HG03060 (cell line): Measurements from ENCODE around the gene MRPL1.

ENCODE experiments used
- ATAC-seq: cut with Tn5 transposase; IDR thresholded peaks from one replicate; pipeline ENCODE4 v1.9.1; 2021; ENCODE audit warnings: low read depth, moderate number of reproducible peaks; ENCODE audit not compliant: unreplicated experiment

Gene MRPL1

GRCh38 chr4:77862478-77863216, at the start of gene MRPL1:
TSS of gene MRPL1 (plus strand) at chr4:77862830. CDS start at chr4:77862849, 19 bp downstream.
- ATAC-seq: peak; percentile 82

DNA sequence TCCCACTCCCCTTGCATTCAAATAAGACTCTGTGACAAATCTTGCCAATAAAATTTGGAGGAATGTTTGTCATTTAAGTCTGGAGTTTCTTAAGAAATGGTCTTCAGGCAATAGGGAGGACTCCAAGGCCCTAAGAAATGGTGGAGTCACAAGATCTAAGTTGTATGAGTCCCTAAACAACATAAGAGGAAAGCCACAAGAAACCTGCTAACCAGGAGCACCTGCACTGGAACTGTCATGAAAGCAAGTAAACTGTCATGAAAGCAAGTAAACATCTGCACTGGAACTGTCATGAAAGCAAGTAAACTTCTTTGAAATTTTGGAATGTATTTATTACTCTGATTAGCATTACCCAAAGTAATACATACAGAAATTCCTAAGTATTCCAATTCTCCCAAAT, 47.0 kb upstream of the MRPL1 start:
- ATAC-seq: no peak

DNA sequence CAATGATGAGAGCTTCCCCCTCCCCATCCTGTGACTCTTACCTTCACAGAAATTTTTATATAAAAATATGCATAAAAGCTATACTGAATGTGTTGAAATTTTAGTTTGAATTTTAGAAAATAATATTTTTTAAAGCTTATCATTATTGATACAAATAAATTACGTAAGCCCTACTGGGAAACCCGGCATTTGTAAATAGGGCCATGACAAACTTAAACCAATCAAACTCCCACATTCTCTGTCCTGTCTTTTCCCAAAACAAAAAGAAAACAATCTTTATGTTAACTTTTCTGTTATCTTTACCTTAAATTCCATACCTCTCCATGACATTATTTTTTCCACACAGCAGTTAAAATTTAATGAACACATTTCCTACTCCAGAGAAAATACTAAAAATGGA, 46.1 kb upstream of the MRPL1 start:
- ATAC-seq: no peak

DNA sequence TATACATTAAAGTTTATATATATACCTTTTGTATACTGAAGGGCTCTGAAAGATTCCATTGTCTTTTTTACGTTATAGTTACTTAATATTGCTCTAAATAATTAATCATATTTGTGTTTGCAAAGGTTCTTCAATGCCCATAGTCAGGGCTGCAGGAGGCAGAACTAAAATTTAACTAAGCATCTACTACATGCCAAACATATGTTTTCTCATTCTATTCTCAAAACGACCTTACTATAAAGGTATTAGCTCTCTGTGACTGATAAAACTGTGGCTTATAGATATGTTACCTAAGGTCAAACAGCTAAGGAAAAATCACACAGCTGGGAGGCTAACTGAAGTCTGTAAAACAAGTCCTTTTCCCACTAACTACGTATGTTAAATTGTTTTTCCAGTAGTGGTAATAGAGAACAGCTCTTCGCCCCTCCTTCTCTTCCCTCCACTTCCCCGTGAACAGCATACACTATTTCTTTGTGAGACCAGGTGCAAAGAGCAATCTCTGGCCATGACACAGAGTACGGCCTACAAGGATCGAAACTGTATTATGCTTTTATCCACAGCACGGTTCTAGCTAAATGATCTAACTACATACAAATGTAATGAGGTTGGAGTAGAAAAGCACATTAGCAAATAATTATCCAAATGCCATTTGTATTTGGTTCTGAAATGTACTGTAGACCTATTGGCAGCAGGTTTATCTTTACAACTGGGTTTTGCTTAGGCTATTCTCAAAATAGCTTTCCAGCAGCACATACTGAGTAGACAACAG, 45.1 kb upstream of the MRPL1 start:
- no peak for ATAC-seq

DNA sequence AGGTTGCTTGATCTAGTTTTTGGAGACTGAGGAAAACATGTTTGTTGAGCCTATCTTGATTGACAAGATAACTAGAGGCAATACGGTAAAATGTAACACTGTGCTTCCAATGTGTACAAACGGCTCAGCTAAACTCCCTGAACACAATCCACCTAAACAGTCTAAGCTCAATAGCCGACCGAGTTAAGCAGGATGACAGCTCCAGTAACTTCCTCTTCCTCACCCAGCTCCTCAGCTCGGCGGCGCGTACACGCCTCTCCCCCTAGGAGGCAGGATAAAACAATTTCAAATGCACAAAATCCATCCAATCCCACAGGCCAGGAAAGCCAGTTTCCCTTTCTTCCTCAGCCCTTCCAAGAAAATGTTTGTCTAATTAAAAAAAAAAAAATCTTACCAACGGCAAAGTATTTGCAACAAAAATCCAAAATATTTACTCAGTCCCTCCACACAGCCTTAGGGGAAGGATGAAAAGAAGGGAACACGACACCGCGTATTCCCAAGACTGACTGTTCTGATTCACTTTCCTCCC, 44.5 kb upstream of the MRPL1 start:
- no peak for ATAC-seq

DNA sequence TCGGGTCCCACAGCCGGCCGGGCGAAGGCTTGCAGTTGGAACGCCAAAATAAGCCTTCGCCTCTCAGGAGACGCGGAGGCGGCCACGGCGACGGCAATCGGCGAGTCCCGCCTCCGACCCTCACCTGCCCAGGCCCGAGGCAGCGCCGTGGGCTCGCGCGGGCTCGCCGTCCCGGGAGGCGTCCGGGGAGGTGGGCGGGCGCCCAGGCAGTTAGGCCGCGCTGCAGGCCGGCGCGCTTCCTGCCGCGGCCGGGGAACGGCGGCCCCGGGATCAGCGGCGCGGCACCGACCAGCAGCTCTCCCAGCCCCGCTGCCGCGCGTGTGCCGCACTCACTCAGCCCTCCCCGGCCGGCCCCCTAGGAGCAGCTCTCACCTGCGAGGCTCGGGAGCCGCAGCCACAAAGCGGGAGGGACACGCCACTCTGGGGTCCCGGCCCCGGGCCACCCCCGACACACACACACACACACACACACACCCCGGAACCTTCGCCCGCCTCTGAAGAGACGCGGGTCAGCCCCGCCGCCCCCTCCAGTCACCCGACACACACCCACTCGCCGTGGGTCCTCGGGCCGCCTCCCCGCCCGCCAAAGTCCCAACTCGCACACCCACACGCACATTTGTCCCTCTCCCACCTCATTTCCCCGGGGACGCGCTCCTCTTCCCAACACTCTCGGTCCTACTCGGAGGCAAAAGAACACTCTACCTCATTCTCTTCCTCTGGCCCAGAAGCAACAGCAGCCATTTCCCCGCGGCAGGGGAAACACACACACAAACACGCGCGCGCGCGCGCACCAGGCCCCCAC, 43.8 kb upstream of the MRPL1 start, which contains the start of gene CNOT6L:
CNOT6L (minus strand) TSS at position 767 of the 802 bp plus-strand sequence; CDS start at position 707, 60 bp downstream.
- ATAC-seq: no peak

DNA sequence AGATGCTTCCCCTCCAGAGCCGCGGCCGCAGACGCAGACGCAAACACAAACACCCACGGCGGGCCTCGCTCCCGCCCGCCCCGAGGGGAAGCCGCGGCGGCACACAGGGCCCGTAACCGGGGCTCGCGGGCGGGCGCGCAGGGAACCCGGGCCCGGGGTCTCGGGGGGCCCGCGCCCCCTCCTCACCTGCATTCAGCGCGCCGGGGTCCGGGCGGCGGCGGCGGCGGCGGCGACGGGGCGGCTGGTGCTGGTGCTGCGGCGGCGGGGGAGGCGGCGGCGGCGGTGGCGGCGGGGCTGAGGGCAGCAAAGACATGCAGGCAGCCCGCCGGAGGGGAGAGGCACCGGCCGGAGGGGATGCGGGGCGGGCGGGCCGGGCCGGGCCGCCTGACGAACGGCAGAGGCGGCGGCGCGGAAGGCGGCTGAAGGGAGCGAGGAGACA, 43.2 kb upstream of the MRPL1 start:
- ATAC-seq: no peak

GRCh38 chr4:77819843-77820648, 42.6 kb upstream of the MRPL1 start:
- ATAC-seq: peak; percentile 64

DNA sequence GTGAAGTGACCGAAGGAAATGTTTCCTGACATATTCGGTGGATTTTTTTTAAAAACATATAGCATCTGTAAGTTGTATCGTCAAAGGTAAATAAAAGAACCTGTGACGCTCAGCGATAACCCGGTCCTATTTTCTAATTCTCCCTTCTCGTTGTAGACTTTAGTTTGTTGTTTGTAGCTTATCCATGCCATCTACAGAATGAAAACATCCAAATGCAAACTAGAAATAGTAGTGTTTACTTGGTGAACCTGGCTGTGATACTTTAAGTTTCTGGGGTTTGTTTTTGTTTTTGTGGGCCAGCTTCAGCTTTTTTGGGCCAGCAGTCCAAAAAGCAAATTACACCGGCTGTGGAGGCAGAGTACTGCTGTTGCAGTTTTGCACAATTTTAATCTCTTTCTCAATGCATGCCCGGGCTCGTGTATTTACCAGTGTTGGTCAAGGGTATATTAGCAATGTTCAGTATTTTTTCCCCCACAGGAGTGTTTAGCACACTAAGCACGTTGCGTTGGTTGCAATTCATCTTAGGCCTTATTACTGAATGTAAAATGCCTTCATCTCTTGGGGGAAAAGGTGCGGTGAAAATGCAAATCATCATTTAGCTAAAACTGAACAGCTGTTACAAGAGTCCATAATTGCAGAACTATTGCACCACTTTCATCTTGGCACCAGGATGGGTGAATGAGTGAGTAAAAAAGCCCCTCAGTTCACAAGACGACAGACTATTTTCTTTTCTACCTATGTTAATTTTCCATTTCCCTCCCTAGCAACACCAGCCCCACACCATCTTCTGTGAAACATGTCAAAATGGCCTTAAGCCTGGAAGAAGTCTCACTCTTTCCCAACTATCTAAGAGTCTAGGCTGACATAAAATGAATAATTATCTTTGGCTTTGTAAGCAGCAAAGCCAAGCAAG, 41.7 kb upstream of the MRPL1 start:
- no peak for ATAC-seq

DNA sequence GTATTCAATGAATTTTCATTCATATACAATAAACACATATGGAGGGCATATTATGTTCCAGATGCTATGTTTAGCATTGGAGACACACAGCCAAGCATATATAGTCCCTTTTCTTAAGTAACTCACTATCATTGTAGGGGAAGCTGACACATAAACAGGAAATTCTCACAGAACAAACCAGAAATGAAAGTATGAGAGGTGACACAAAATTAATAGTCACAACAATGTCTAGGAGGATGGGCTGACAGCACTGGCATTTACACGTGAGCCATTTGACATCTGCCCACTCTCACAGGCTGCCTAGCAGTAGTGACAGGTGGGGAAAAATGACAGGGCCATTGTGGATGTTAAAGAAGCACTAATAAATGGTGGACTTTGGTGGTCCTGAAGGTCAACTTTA, 40.9 kb upstream of the MRPL1 start:
- ATAC-seq: no peak

GRCh38 chr4:77826275-77826674, 36.4 kb upstream of the MRPL1 start:
- no peak for ATAC-seq

DNA sequence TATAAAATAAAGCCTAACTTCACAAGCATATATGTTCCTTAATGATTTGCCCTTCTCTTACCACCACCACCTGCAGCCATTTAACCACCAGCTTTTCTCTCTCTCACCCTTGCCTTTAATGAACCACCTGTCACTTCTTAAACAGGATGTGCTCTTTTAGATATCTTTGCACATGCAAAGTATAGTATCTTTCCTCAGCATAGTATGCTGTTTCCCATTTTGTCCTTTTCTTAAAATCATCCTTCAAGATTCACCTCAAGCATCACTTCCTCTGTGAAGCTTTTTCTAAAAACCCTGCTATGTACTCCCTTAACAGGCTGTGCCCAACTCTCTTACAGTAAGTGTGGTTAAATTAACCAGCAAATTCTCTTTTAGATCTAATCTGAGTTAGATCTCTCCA, 35.3 kb upstream of the MRPL1 start:
- ATAC-seq: no peak

DNA sequence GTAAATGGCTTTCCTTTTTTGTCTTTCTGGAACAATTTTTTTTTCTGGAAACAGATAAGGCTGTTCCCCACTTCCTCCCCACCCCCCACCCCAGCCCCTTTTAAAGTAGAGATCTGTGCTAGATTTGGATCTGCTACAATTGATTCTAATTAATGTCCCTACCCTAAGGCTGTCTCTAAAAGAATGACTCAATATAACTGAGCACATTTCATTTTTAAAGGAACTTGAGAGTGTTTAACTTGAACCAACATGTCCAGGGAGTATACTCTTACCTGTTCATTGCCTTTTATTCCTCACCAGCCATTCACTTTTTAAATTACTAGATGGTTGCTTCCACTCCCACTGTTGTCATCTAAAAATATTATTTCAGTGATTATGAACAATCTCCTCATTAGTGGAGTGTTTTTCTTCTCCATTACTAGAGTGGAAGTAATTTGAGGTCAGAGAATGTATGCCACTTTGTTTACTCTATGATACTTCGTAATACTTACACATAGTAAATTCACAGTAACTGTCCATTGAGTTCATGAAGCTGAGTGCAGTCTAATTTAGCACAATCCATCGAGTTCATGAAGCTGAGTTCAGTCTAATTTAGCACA, 29.4 kb upstream of the MRPL1 start:
- no peak for ATAC-seq

GRCh38 chr4:77834403-77834802, 28.2 kb upstream of the MRPL1 start:
- no peak for ATAC-seq

- no peak for ATAC-seq
These were observed 19.0 kb upstream of the MRPL1 start for GRCh38 chr4:77843628-77844027.

- no peak for ATAC-seq
These were observed 18.3 kb upstream of the MRPL1 start for GRCh38 chr4:77844363-77844762.

- no peak for ATAC-seq
These were observed 17.2 kb upstream of the MRPL1 start for GRCh38 chr4:77845400-77845799.

DNA sequence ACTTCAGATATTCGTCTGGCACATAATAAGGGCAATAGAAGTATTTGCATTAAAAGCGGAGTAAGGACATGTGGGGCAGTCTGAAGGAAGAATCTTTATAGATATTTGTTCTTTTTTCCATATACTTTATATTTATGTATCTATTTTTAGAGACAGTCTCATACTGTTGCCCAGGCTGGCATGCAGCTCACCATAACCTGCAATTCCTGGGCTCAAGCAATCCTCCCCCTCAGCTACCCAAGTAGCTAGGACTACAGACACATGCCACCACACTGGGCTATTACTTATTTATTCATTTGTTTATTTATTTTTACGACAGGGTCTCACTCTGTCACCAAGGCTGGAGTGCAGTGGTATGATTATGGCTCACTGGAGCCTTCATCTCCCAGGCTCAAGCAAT, 16.7 kb upstream of the MRPL1 start:
- no peak for ATAC-seq

- ATAC-seq: no peak
These were observed 14.1 kb upstream of the MRPL1 start for GRCh38 chr4:77848508-77848907.
